ENCODE data around the gene UBL3.

The UBL3 gene

GRCh38 chr13:29857085-29857484, 6.7 kb upstream of the UBL3 start:
- no peak for DNase-seq (ENCODE audit: low read depth in 2 of 2)

DNA sequence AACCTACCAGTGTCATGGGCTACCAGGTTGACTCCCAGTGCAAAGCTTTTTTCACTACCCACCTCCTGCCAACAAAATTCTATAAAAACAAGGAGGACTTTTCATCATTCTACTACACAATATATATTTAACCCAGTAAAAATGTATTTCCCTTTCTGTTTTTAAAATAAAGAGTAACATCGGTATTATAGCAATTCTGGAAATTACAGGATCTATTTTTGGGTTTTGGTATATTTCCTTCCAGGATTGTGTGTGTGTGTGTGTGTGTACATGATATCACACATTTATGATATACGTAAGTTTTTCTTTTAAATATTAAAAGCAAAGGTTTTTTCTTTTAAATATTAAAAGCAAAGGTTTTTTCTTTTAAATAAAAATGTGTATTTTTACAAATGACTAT, 6.0 kb upstream of the UBL3 start:
- DNase-seq (ENCODE audit: low read depth in 2 of 2), result no peak

GRCh38 chr13:29855784-29856183, 5.4 kb upstream of the UBL3 start:
- no peak for DNase-seq (ENCODE audit: low read depth in 2 of 2)

DNA sequence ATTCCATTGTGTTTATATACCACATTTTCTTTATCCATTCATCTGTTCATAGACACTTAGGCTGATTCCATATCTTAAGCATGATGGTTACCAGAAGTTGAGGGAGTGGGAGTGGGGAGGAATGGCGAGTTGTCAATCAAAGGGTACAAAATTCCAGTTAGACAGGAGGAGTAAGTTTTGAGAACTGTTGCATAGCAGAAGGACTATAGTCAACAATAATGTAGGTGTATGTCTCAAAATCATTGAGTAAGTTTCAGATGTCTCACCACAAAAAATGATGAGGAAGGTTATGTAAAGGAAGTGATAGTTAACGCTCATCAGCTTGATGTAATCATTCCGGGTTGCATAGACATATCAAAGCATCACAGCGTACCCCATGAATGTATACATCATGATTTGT, 4.6 kb upstream of the UBL3 start:
- no peak for DNase-seq (ENCODE audit: low read depth in 2 of 2)

- no peak for DNase-seq (ENCODE audit: low read depth in 2 of 2)
These were observed 2.7 kb upstream of the UBL3 start for GRCh38 chr13:29853131-29853530.

- no peak for DNase-seq (ENCODE audit: low read depth in 2 of 2)
These were observed 2.1 kb upstream of the UBL3 start for GRCh38 chr13:29852472-29853054.

DNA sequence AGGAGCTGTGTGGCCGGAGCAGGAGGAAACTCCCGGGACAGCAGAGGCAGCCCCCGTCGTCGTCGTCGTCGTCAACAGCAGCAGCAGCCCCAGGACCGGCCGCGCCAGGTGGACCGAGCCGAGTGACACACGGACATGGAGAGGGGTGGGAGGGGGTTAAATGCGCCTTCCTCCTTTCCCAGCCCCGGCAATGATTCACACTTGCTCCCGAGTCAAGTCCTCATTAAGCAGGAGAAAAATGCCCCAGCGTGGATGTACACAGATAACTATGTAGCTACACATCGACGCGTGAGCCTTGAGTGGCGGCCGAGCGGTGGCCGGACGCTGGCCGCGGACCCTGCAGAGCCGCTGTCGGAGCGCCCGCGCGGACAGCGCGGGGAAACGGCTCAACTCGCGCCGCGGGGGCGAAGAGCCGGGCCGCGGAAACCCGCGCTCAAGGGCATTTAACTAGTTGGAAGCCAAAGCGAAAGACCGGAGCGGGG, 645 bp downstream of the UBL3 start:
- DNase-seq (ENCODE audit: low read depth in 2 of 2), result no peak

- DNase-seq (ENCODE audit: low read depth in 2 of 2), result no peak
These were observed 1.3 kb downstream of the UBL3 start for GRCh38 chr13:29849071-29849631.

DNA sequence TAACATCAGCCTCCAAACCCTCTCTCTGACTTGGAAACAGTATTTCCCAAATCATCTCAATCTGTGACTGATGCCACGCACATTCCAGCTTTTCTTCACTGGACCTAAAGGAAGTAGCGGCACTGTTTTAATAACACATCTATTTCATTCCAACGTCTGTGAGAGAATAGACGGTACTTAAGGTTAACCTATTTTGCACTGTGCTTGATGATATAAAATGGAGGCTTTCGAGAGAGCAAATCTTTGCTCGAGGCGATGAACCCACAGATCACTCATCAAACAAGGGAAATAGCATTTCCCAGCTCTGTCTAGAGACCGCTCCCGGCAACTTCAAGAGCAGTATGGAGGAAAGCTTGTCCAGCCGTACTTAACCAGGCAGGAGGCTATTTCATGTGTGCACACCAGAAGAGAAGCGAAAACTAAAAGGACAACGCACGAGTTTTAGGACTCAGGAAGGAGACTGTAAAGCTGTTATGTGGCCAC, 2.9 kb downstream of the UBL3 start:
- DNase-seq (ENCODE audit: low read depth in 2 of 2), result no peak

DNA sequence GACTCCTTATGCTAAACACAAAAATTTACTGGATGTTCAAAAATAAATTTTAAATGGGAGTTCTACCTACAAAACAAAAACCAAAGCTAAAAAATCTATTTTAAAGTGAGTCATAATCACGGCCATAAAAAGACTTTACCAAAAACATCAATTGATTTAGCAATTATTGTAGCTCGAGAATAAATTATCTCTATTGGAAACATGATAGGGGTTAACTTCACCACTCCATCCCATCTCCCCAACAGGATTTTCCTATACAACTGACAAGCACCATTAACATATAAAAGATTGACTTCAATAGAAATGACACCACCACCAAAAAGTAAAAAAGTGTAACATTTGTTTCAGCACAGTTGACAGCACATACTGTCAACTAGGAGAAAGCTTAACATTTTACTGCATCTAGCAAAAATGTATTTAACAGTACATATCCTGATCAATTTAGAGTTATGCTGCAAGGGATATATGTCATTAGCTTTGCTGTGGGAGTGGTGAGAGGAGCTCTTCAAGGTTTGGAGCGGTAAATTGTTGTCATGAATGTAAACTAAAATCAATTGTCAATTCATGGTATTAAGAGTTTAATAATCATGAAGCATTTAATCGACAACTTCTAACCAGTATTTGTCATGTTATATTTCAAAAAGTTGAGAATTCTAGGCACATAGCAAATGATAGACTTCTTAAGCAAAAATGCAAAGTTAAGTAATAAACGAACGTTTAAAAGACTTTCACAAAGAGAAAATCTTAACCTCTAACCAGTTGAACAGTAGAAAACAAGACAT, 3.8 kb downstream of the UBL3 start:
- no peak for DNase-seq (ENCODE audit: low read depth in 2 of 2)

DNA sequence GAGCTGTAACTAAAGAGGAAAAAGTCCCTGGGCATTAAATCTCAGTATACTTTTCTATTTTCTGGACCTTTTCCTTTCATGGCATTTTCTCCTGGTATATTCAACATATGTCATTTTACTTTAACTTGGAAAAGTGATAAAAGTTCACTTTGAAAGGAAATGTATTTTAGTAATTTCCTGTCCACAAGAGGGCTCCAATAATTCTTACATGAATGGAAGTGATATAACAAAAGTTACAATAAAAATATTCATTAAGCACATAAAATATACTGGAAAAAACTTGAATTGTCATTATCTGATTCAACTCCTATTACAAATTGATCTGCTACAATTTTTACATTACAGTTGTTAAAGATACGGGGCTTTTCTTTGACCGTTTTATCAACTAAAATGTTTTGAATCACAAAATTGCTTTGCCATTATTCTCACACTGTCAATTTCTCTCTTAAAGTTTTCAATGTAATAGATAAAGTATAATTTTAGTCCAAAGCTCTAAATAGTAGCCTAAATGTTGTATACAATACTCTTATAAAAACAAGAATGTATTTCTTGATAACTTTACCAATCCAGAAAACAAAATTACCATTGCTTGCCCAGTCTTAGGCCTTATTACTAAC, 4.9 kb downstream of the UBL3 start:
- DNase-seq (ENCODE audit: low read depth in 2 of 2), result no peak

- no peak for DNase-seq (ENCODE audit: low read depth in 2 of 2)
These were observed 6.0 kb downstream of the UBL3 start for GRCh38 chr13:29844441-29844840.

GRCh38 chr13:29840585-29840984, 9.8 kb downstream of the UBL3 start:
- DNase-seq (ENCODE audit: low read depth in 2 of 2), result no peak

- no peak for DNase-seq (ENCODE audit: low read depth in 2 of 2)
These were observed 14.9 kb downstream of the UBL3 start for GRCh38 chr13:29835280-29836061.

DNA sequence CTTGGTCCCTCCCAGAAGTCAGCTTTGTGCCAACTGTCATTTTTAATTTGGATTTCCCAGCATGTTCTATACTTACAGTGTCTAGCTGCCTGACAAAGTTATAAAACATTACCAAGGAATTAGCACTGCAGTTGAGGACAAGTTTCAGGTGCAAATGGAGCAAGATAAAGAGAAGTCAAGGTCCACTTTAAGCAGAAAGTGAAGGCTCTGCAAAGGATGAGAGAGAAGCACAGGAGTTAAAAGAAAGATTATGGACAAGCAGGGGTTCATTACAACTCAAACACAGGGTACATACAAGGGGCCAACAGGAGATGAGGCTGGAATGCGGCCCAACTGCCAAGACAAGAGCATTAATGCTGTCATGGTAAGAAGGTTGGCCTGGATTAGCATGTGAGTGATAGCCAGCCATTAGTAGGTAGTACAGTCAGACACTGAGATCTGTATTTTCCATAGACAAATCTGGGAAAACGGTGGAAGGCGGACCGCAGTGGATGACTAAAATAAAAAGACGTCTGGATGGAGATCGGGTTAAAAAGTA, 17.6 kb downstream of the UBL3 start:
- no peak for DNase-seq (ENCODE audit: low read depth in 2 of 2)

GRCh38 chr13:29830000-29830399, 20.4 kb downstream of the UBL3 start:
- DNase-seq (ENCODE audit: low read depth in 2 of 2), result no peak

DNA sequence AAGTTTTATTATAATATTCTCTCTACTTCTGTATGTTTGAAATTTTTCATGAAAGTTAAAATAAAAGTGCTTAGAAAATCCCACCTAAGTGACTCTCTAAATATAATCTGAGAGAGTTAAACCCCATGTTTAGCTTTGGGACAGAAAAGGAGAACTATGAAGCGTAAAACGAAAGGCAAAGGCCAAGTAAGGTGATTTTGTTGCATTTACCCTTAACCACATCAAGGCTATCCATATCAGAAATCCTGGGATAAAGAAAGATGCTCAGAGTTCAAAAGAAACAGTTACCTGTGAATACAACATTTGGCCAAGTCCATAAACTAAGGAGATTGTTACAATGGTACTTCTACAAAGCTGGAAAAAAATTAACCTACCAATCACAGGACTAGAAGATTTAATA, 31.3 kb downstream of the UBL3 start:
- no peak for DNase-seq (ENCODE audit: low read depth in 2 of 2)

GRCh38 chr13:29817604-29818378, 32.6 kb downstream of the UBL3 start:
- DNase-seq (ENCODE audit: low read depth in 2 of 2), result no peak

DNA sequence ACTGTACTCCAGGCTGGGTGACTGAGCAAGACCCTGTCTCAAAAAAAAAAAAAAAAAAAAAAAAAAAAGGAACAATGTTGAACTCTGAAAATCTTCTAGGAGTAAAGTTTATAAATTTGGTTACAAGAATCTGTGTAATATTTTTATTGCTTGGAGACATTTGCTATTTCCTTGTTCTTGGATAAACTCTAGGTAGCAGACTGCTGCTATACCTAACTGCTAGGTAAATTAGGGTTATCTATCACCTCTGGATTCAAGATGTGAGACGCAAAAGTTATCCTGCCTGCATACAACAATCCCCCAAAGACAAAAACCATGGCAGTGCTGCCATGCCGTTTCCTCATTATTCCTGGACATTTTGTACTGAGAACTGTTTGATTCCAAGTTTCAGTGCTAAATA, 33.7 kb downstream of the UBL3 start:
- no peak for DNase-seq (ENCODE audit: low read depth in 2 of 2)

- DNase-seq (ENCODE audit: low read depth in 2 of 2), result no peak
These were observed 35.1 kb downstream of the UBL3 start for GRCh38 chr13:29815336-29815735.

- DNase-seq (ENCODE audit: low read depth in 2 of 2), result no peak
These were observed 39.5 kb downstream of the UBL3 start for GRCh38 chr13:29810898-29811297.

All from stimulated activated CD8-positive, alpha-beta memory T cell treated with anti-CD3 and anti-CD28 coated beads, Interleukin-15, amount 100 ng/mL, for 48 hours (primary cell).